Epithelial cell of proximal tubule (primary cell): ENCODE data around the gene GPR45. TPM values are rescaled to one million over a fixed set of nuclear protein-coding genes. Genes with fewer than 3 reads are reported as not detected.
"Not testable (repeated sequence)": the region's sequence is repeated elsewhere in the genome, so short reads cannot be mapped to it uniquely, and the experiment has no call there.

Source experiments
- DNase-seq: peaks from one replicate; pipeline ENCODE4 v3.0.0-alpha.2; 2011; ENCODE audit warnings: low read depth
- H3K4me3 ChIP-seq: 2 replicates; pipeline ENCODE4 v1.5.1; 2011; ENCODE audit warnings: low read depth, mild to moderate bottlenecking, low read length
- CTCF ChIP-seq: conservative IDR thresholded peaks from 2 replicates; pipeline ENCODE4 v1.5.1; 2012; ENCODE audit warnings: low read depth, mild to moderate bottlenecking, low read length
- total RNA-seq: library from RNA; depleted of rRNA; stranded (reverse); fragments of >200 nt; gene quantifications from 2 replicates; pipeline ENCODE4 v1.2.3, GENCODE V29; 2015

The GPR45 gene
- total RNA-seq, 1 donor from 2014 or later: not detected

- DNase-seq: no peak
- no peak overlapping the region for H3K4me3 ChIP-seq
- peak; percentile 39 for TF ChIP-seq CTCF
These were observed 2.4 kb downstream of the GPR45 start for GRCh38 chr2:105243961-105244360.

- no peak for DNase-seq
- TF ChIP-seq CTCF: no peak
- no peak overlapping the region for H3K4me3 ChIP-seq
These were observed 2.9 kb downstream of the GPR45 start for GRCh38 chr2:105244451-105244850.

GRCh38 chr2:105248316-105249070 is 7.0 kb downstream of the GPR45 start:
- no peak overlapping the region for H3K4me3 ChIP-seq
- no peak for DNase-seq
- TF ChIP-seq CTCF: no peak

GRCh38 chr2:105249181-105249580 is 7.6 kb downstream of the GPR45 start:
- no peak for TF ChIP-seq CTCF
- no peak overlapping the region for H3K4me3 ChIP-seq
- no peak for DNase-seq

GRCh38 chr2:105249891-105250290 is 8.3 kb downstream of the GPR45 start:
- TF ChIP-seq CTCF: no peak
- H3K4me3 ChIP-seq: no peak overlapping the region
- no peak for DNase-seq

- DNase-seq, H3K4me3 ChIP-seq: not testable (repeated sequence)
These were observed 9.6 kb downstream of the GPR45 start for GRCh38 chr2:105251016-105251648.

- TF ChIP-seq CTCF: no peak
- H3K4me3 ChIP-seq: no peak overlapping the region
- no peak for DNase-seq
These were observed 10.7 kb downstream of the GPR45 start for GRCh38 chr2:105252271-105252670.
